ENCODE measurements around the gene ZBTB46. TPM values are rescaled to one million over a fixed set of nuclear protein-coding genes. Genes with fewer than 3 reads are reported as not detected.

Gene ZBTB46
- total and polyA plus RNA-seq, 10 of the 15 experiments (the other 5 are each of a cell fraction or from before 2014, with no cell fraction given), result 0.15 to 0.92 (median 0.34) TPM

GRCh38 chr20:63821811-63822210 is 9.3 kb downstream of the ZBTB46 start (continued):
- TF ChIP-seq IRF5 (IDR thresholded peaks at IDR 0.05; ENCODE audit: borderline replicate concordance) (no peak), MTA3 (IDR thresholded peaks at IDR 0.05; ENCODE audit: borderline replicate concordance, low read length) (no peak), MYB (IDR thresholded peaks at IDR 0.05; ENCODE audit: borderline replicate concordance, low read depth, low read length) (no peak)

- H3K4me2 ChIP-seq (ENCODE audit: control insufficient read depth, insufficient read depth), result no peak overlapping the region
- ChIA-PET SMC1A (ENCODE audit: uncharacterized antibody, unreplicated experiment) (no interaction called here), CTCF (no interaction called here), POLR2A (no interaction called here), RAD21 (ENCODE audit: unreplicated experiment) (no interaction called here)
- H2AFZ ChIP-seq (ENCODE audit: control insufficient read depth, low read depth, low read length), result no peak overlapping the region
- 77% methylated on average over 24 of the region's 24 CpGs for WGBS (ENCODE audit: insufficient coverage, insufficient replicate concordance, low lambda C conversion rate, missing lambda C conversion rate)
- 0 out of 2 replicates have a peak, but pooled peaks cover 4% of the 10 kb centered on the region for H3K4me1 ChIP-seq (ENCODE audit: control insufficient read depth, insufficient read depth, low read length)
- no peak overlapping the region for H3K27ac ChIP-seq (ENCODE audit: control insufficient read depth, insufficient read depth)
- intact Hi-C loops (cut with micrococcal nuclease; ENCODE audit: unreplicated experiment) (no loop called here), in situ Hi-C loops (cut with MboI) (no loop called here)
- no peaks in the 10 kb centered on the region for H3K27me3 ChIP-seq (replicated peaks in 1 of 2; ENCODE audit: control insufficient read depth in 2 of 2, insufficient read depth in 2 of 2, low read length in 1 of 2)
- no peak overlapping the region for H3K9ac ChIP-seq (ENCODE audit: control insufficient read depth, insufficient read depth, low read length)
- H3K4me3 ChIP-seq, result no peak overlapping the region
- H3K36me3 ChIP-seq (ENCODE audit: control insufficient read depth in 2 of 2, insufficient read depth in 2 of 2, low read length in 1 of 2), result no peaks in the 10 kb centered on the region
- no peaks in the 10 kb centered on the region for H3K9me3 ChIP-seq (replicated peaks; ENCODE audit: control insufficient read depth, insufficient read depth, low read length)
- FAIRE-seq, result no peak
- no peak for ATAC-seq
- BruUV-seq (replicated peaks), result no TSS peak
- TF ChIP-seq PAX8 (IDR thresholded peaks at IDR 0.05), result no peak
- no peak for TF ChIP-seq BCL3 (IDR thresholded peaks at IDR 0.05; ENCODE audit: borderline replicate concordance, insufficient read depth, low read depth, low read length, poor library complexity, severe bottlenecking)
- no peak for DNase-seq (ENCODE audit: low read depth, low spot score)
- H3K79me2 ChIP-seq (ENCODE audit: control insufficient read depth, insufficient read depth, low read length), result no peaks in the 10 kb centered on the region
- no peaks in the 10 kb centered on the region for H4K20me1 ChIP-seq (ENCODE audit: control insufficient read depth, insufficient read depth)
Observed at GRCh38 chr20:63819224-63819921, 11.7 kb downstream of the ZBTB46 start.

Data from GM12878 (cell line).